ENCODE data around the gene MYO1D.
"Not testable (repeated sequence)": the region's sequence is repeated elsewhere in the genome, so short reads cannot be mapped to it uniquely, and the experiment has no call there.

Gene MYO1D

GRCh38 chr17:32731556-32732295 is 145.2 kb downstream of the MYO1D start:
- DNase-seq (ENCODE audit: low read depth in 2 of 2), result no peak

GRCh38 chr17:32727681-32728080 is 149.2 kb downstream of the MYO1D start:
- DNase-seq (ENCODE audit: low read depth in 2 of 2), result no peak

- DNase-seq (ENCODE audit: low read depth in 2 of 2), result no peak
These were observed 151.2 kb downstream of the MYO1D start for GRCh38 chr17:32725697-32726096.

GRCh38 chr17:32723310-32723955 is 153.5 kb downstream of the MYO1D start:
- DNase-seq (ENCODE audit: low read depth in 2 of 2), result no peak

- no peak for DNase-seq (ENCODE audit: low read depth in 2 of 2)
These were observed 154.2 kb downstream of the MYO1D start for GRCh38 chr17:32722733-32723132.

GRCh38 chr17:32720671-32721070 is 156.3 kb downstream of the MYO1D start:
- no peak for DNase-seq (ENCODE audit: low read depth in 2 of 2)

- no peak for DNase-seq (ENCODE audit: low read depth in 2 of 2)
These were observed 157.2 kb downstream of the MYO1D start for GRCh38 chr17:32719689-32720088.

GRCh38 chr17:32714922-32715321 is 162.0 kb downstream of the MYO1D start:
- DNase-seq (ENCODE audit: low read depth in 2 of 2), result not testable (repeated sequence)

GRCh38 chr17:32714206-32714605 is 162.7 kb downstream of the MYO1D start:
- DNase-seq (ENCODE audit: low read depth in 2 of 2), result not testable (repeated sequence)

- DNase-seq (ENCODE audit: low read depth in 2 of 2), result no peak
These were observed 163.8 kb downstream of the MYO1D start for GRCh38 chr17:32713081-32713480.

GRCh38 chr17:32709562-32709961 is 167.4 kb downstream of the MYO1D start:
- DNase-seq (ENCODE audit: low read depth in 2 of 2), result no peak

GRCh38 chr17:32701871-32702270 is 175.1 kb downstream of the MYO1D start:
- no peak for DNase-seq (ENCODE audit: low read depth in 2 of 2)

- no peak for DNase-seq (ENCODE audit: low read depth in 2 of 2)
These were observed 177.7 kb downstream of the MYO1D start for GRCh38 chr17:32699247-32699646.

GRCh38 chr17:32697728-32698625 is 178.9 kb downstream of the MYO1D start:
- no peak for DNase-seq (ENCODE audit: low read depth in 2 of 2)

- DNase-seq (ENCODE audit: low read depth in 2 of 2), result no peak
These were observed 180.5 kb downstream of the MYO1D start for GRCh38 chr17:32696426-32696825.

GRCh38 chr17:32695864-32696263 is 181.1 kb downstream of the MYO1D start:
- no peak for DNase-seq (ENCODE audit: low read depth in 2 of 2)

GRCh38 chr17:32693194-32693897 is 183.6 kb downstream of the MYO1D start:
- DNase-seq (ENCODE audit: low read depth in 2 of 2), result no peak

GRCh38 chr17:32692179-32692578 is 184.7 kb downstream of the MYO1D start:
- no peak for DNase-seq (ENCODE audit: low read depth in 2 of 2)

- DNase-seq (ENCODE audit: low read depth in 2 of 2), result no peak
These were observed 187.6 kb downstream of the MYO1D start for GRCh38 chr17:32689348-32689747.

GRCh38 chr17:32688221-32688620 is 188.7 kb downstream of the MYO1D start:
- no peak for DNase-seq (ENCODE audit: low read depth in 2 of 2)

- no peak for DNase-seq (ENCODE audit: low read depth in 2 of 2)
These were observed 192.6 kb downstream of the MYO1D start for GRCh38 chr17:32684087-32684958.

Measured in stimulated activated CD4-positive, alpha-beta T cell treated with anti-CD3 and anti-CD28 coated beads, Interleukin-12 subunit alpha, Interleukin-12 subunit beta, amount 100 ng/mL, for 24 hours (primary cell).